Osteoblast (primary cell): ENCODE results near the gene B3GAT2. TPM values are rescaled to one million over a fixed set of nuclear protein-coding genes. Genes with fewer than 3 reads are reported as not detected.

Experiments
- DNase-seq: peaks from one replicate; pipeline ENCODE4 v3.0.0; 2011; ENCODE audit warnings: low spot score, mixed read lengths; ENCODE audit not compliant: insufficient read length; ENCODE audit errors: missing footprints
- H2AFZ ChIP-seq: 2 replicates; pipeline ENCODE4 v1.6.0; 2011; ENCODE audit warnings: mild to moderate bottlenecking, low read length
- H3K27ac ChIP-seq: 2 replicates; pipeline ENCODE4 v1.5.1; 2011; ENCODE audit warnings: mild to moderate bottlenecking, low read depth, low read length, moderate library complexity
- H3K27me3 ChIP-seq: 2 replicates; pipeline ENCODE4 v1.6.0; 2012; ENCODE audit warnings: mild to moderate bottlenecking, control low read depth, inconsistent platforms, low read length, moderate library complexity; ENCODE audit not compliant: insufficient read depth
- H3K36me3 ChIP-seq: 2 replicates; pipeline ENCODE4 v1.5.1; 2011; ENCODE audit warnings: mild to moderate bottlenecking, low read length, control low read depth, moderate library complexity; ENCODE audit not compliant: insufficient read depth
- H3K4me1 ChIP-seq: 2 replicates; pipeline ENCODE4 v1.5.1; 2011; ENCODE audit warnings: mild to moderate bottlenecking, low read length, control low read depth, moderate library complexity; ENCODE audit not compliant: insufficient read depth
- H3K4me2 ChIP-seq: 2 replicates; pipeline ENCODE4 v1.6.0; 2011; ENCODE audit warnings: mild to moderate bottlenecking, low read length; ENCODE audit not compliant: insufficient read depth
- H3K4me3 ChIP-seq: fragments of 200-600 bp; sonication (generic); 3 replicates; pipeline ENCODE4 v1.5.1; 2012; ENCODE audit warnings: mild to moderate bottlenecking, low read length, inconsistent platforms; ENCODE audit not compliant: insufficient read depth
- H3K79me2 ChIP-seq: 2 replicates; pipeline ENCODE4 v1.6.0; 2012; ENCODE audit warnings: mild to moderate bottlenecking, low read length, control low read depth, inconsistent platforms; ENCODE audit not compliant: insufficient read depth
- H3K9me3 ChIP-seq: 2 replicates; pipeline ENCODE4 v1.5.1; 2011; ENCODE audit warnings: low read depth, low read length, control low read depth
- H4K20me1 ChIP-seq: 2 replicates; pipeline ENCODE4 v1.6.0; 2012; ENCODE audit warnings: mild to moderate bottlenecking, low read length, control low read depth; ENCODE audit not compliant: insufficient read depth
- CTCF ChIP-seq: IDR thresholded peaks from 2 replicates; pipeline ENCODE4 v1.5.1; 2011; ENCODE audit warnings: mild to moderate bottlenecking, low read depth, low read length, moderate library complexity; ENCODE audit errors: extremely low read depth
- total RNA-seq: library from RNA; depleted of rRNA; stranded (reverse); fragments of >200 nt; gene quantifications from 2 replicates; pipeline ENCODE4 v1.2.3, GENCODE V29; 2012

The B3GAT2 gene
- total RNA-seq, 1 donor: under 0.01 TPM

GRCh38 chr6:70852667-70853246 lies 104.1 kb downstream of the B3GAT2 start:
- Histone ChIP-seq H3K4me2 (no peak overlapping the region), H3K27me3 (no peaks in the 10 kb centered on the region), H3K79me2 (no peaks in the 10 kb centered on the region), H2AFZ (no peak overlapping the region), H3K27ac (no peak overlapping the region), H3K4me1 (peaks cover 4% of the 10 kb centered on the region), H3K36me3 (no peaks in the 10 kb centered on the region), H3K9me3 (no peaks in the 10 kb centered on the region), H4K20me1 (no peaks in the 10 kb centered on the region), H3K4me3 (no peak overlapping the region)
- no peak for TF ChIP-seq CTCF
- DNase-seq: no peak

DNA sequence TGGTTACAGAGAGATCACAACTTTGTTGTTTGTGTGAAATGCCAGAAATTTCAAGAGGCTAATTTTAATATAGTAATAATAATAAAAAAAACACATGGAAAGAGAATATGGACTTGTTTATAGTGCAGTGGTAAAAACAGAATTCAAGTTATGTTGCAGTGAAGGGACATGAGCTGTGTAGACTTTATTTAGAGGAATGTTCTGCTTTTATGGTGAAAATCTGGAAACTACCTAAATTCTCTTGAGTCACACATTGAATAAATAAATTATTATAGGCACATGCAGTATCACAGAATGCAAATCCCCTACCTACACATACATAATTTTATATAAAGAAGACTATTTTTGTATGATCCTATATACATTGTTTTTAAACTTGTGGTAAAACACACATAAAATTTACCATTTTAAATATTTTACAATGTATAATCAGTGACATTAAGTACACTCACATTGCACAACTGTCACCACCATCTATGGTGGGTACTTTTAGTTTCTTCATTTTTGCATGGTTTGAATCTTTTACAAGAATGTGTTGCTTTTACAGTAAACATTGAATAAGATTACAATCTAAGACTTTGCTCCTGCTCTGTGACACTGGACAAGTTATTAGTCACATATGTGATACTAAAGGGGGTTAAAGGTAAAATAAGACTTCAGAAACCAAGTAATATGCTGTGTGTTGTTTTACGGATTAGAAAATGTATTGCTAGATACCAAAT lies 107.4 kb downstream of the B3GAT2 start:
- Histone ChIP-seq H3K27me3 (no peaks in the 10 kb centered on the region), H2AFZ (no peak overlapping the region)
- TF ChIP-seq CTCF: no peak

GRCh38 chr6:70847106-70848084 lies 109.5 kb downstream of the B3GAT2 start:
- Histone ChIP-seq H3K4me2 (no peak overlapping the region), H2AFZ (no peak overlapping the region), H3K4me1 (peaks cover 4% of the 10 kb centered on the region), H3K4me3 (no peak overlapping the region), H3K27ac (no peak overlapping the region), H3K36me3 (no peaks in the 10 kb centered on the region), H4K20me1 (no peaks in the 10 kb centered on the region), H3K79me2 (no peaks in the 10 kb centered on the region), H3K9me3 (no peaks in the 10 kb centered on the region), H3K27me3 (no peaks in the 10 kb centered on the region)
- TF ChIP-seq CTCF: no peak
- no peak for DNase-seq

More for the DNA sequence above, 107.4 kb downstream of the B3GAT2 start:
- no peak overlapping the region for H3K4me3 ChIP-seq
- H3K4me2 ChIP-seq: no peak overlapping the region
- peaks cover 4% of the 10 kb centered on the region for H3K4me1 ChIP-seq
- no peaks in the 10 kb centered on the region for H3K79me2 ChIP-seq
- H3K9me3 ChIP-seq: no peaks in the 10 kb centered on the region
- no peaks in the 10 kb centered on the region for H3K36me3 ChIP-seq
- H3K27ac ChIP-seq: no peak overlapping the region
- H4K20me1 ChIP-seq: no peaks in the 10 kb centered on the region
- no peak for DNase-seq
